B cell (primary cell): ENCODE data around the gene DPAGT1. TPM values are rescaled to one million over a fixed set of nuclear protein-coding genes. Genes with fewer than 3 reads are reported as not detected.
A peak's percentile ranks its signal among the peaks of the same experiment; 100 is the strongest.

ENCODE experiments used
- ATAC-seq: fragments of 200-7000 bp; cut with Tn5 transposase; one replicate; pipeline ENCODE4 v1.10.0; 2021; ENCODE audit warnings: low read depth, mild to moderate bottlenecking, moderate number of reproducible peaks, moderate library complexity
- CTCF ChIA-PET: fragments of 350-600 bp; sonication (Branson Sonifier 250); formaldehyde crosslinking; loops from one replicate; lab custom pipeline; 2021; ENCODE audit warnings: antibody characterized with exemption, inconsistent platforms; lab: Charles Lee
- POLR2A ChIA-PET: fragments of 350-600 bp; sonication (Branson Sonifier 250); formaldehyde crosslinking; loops from one replicate; lab custom pipeline; 2021; ENCODE audit warnings: antibody characterized with exemption; lab: Charles Lee
- DNase-seq: peaks from one replicate; pipeline ENCODE4 v3.0.0; 2013
- H2AFZ ChIP-seq: 2 replicates; pipeline ENCODE4 v1.6.1; 2012; ENCODE audit warnings: mild to moderate bottlenecking, low read depth, low read length; ENCODE audit not compliant: insufficient read depth, poor library complexity, severe bottlenecking
- H3K27ac ChIP-seq, 2 donors: 1 replicate in 1 of 2; 2 replicates in 1 of 2; pipeline ENCODE4 v1.5.1; 2012 to 2013; ENCODE audit warnings: low read length in 2 of 2, mild to moderate bottlenecking in 2 of 2, moderate library complexity in 1 of 2
- H3K27me3 ChIP-seq, 4 experiments: fragments of 200-600 bp in 1 of 4; sonication (generic) in 1 of 4; replicated peaks in 1 of 4; 1 replicate in 2 of 4; 2 replicates in 2 of 4; pipeline versions ENCODE4 v1.6.1 to v1.7.0; 2013 to 2016; ENCODE audit warnings: low read length in 3 of 4, mild to moderate bottlenecking in 2 of 4, mixed read lengths in 1 of 4, moderate library complexity in 1 of 4; ENCODE audit not compliant: insufficient read depth in 4 of 4, control insufficient read depth in 3 of 4; ENCODE audit errors: control extremely low read depth in 1 of 4
- H3K36me3 ChIP-seq, 2 experiments: replicated peaks in 1 of 2; 1 replicate in 1 of 2; 2 replicates in 1 of 2; pipeline versions ENCODE4 v1.6.1 to v1.7.1; 2013; ENCODE audit warnings: low read length in 1 of 2; ENCODE audit not compliant: insufficient read depth in 2 of 2, control insufficient read depth in 1 of 2; ENCODE audit errors: control extremely low read depth in 1 of 2, extremely low read depth in 1 of 2
- H3K4me1 ChIP-seq, 2 donors: fragments of 200-600 bp in 1 of 2; sonication (generic) in 1 of 2; 1 replicate in 1 of 2; 2 replicates in 1 of 2; pipeline versions ENCODE4 v1.5.1 to v1.6.1; 2013 to 2017; ENCODE audit warnings: low read length in 2 of 2; ENCODE audit not compliant: control insufficient read depth in 2 of 2, insufficient read depth in 2 of 2
- H3K4me2 ChIP-seq: replicated peaks from 2 replicates; pipeline ENCODE3; 2012; ENCODE audit warnings: mild to moderate bottlenecking, low read depth, low read length; ENCODE audit not compliant: poor library complexity, severe bottlenecking
- H3K4me3 ChIP-seq, 5 experiments: fragments of 200-600 bp in 1 of 5; sonication (generic) in 1 of 5; 1 replicate in 3 of 5; 2 replicates in 2 of 5; pipeline versions ENCODE4 v1.5.1 to v1.7.0; 2011 to 2016; ENCODE audit warnings: low read length in 4 of 5, mild to moderate bottlenecking in 4 of 5, low read depth in 2 of 5, control low read depth in 1 of 5, moderate library complexity in 1 of 5; ENCODE audit not compliant: insufficient read depth in 1 of 5; ENCODE audit errors: control extremely low read depth in 1 of 5, extremely low read depth in 1 of 5
- H3K79me2 ChIP-seq: fragments of 200-600 bp; sonication (generic); one replicate; pipeline ENCODE4 v1.6.0; 2016; ENCODE audit warnings: low read length; ENCODE audit not compliant: control insufficient read depth, insufficient read depth
- H3K9ac ChIP-seq: fragments of 200-600 bp; sonication (generic); 2 replicates; pipeline ENCODE4 v1.6.1; 2017; ENCODE audit warnings: mild to moderate bottlenecking, low read length, moderate library complexity
- H3K9me3 ChIP-seq, 3 donors: one replicate each; pipeline versions ENCODE4 v1.6.1 to v1.7.1; 2013; ENCODE audit warnings: low read length in 2 of 3; ENCODE audit not compliant: control insufficient read depth in 2 of 3, insufficient read depth in 1 of 3; ENCODE audit errors: control extremely low read depth in 1 of 3
- H4K20me1 ChIP-seq: 2 replicates; pipeline ENCODE4 v1.6.0; 2012; ENCODE audit warnings: mild to moderate bottlenecking, low read length; ENCODE audit not compliant: insufficient read depth, control insufficient read depth, poor library complexity, severe bottlenecking
- H3K27ac Mint-ChIP-seq: one replicate; pipeline ENCODE4 v1.8.0; 2021; ENCODE audit warnings: mixed read lengths
- H3K27me3 Mint-ChIP-seq: one replicate; pipeline ENCODE4 v1.8.0; 2021; ENCODE audit warnings: mixed read lengths
- H3K4me1 Mint-ChIP-seq: one replicate; pipeline ENCODE4 v1.8.0; 2021; ENCODE audit warnings: mixed read lengths
- H3K4me3 Mint-ChIP-seq: one replicate; pipeline ENCODE4 v1.8.0; 2021; ENCODE audit warnings: mixed read lengths
- H3K9me3 Mint-ChIP-seq: one replicate; pipeline ENCODE4 v1.8.0; 2022; ENCODE audit warnings: mixed read lengths; ENCODE audit not compliant: insufficient read depth
- CTCF ChIP-seq: fragments of 200-600 bp; IDR thresholded peaks from one replicate; pipeline ENCODE4 v1.8.0; 2022; ENCODE audit warnings: antibody characterized with exemption, mild to moderate bottlenecking
- EZH2 ChIP-seq: IDR thresholded peaks from 2 replicates; pipeline ENCODE4 v1.6.1; 2012; ENCODE audit warnings: borderline replicate concordance, low read depth, mild to moderate bottlenecking, moderate library complexity, low read length; ENCODE audit not compliant: insufficient read depth, poor library complexity, severe bottlenecking
- WGBS: methylation state at CpG from one replicate; pipeline ENCODE4 v1.1.5; 2013; ENCODE audit warnings: missing lambda C conversion rate; ENCODE audit not compliant: insufficient coverage; 5-methylcytosine and 5-hydroxymethylcytosine counted together
- intact Hi-C: fragments of 100-400 bp; cut with micrococcal nuclease; formaldehyde crosslinking; loops from one replicate; pipeline ENCODE4 v1.10.0; 2022
- polyA plus RNA-seq: library from polyadenylated mRNA; depleted of rRNA; stranded (reverse); fragments of >200 nt; gene quantifications from 2 replicates; pipeline ENCODE4 v1.2.3, GENCODE V29; 2012
- total RNA-seq, 2 donors: library from RNA; stranded (reverse); fragments of 120-200 nt in 1 of 2; gene quantifications; 1 replicate in 1 of 2; 2 replicates in 1 of 2; pipeline versions ENCODE4 v1.2.3 to v1.2.4, GENCODE V29; 2013 to 2022

DPAGT1 gene
- total and polyA plus RNA-seq, 2 donors (not counting 1 experiment from before 2014, with no cell fraction given) = 38.3 to 64.3 TPM

GRCh38 chr11:119087747-119088241, 13.9 kb downstream of the DPAGT1 start:
- H3K4me2 ChIP-seq = no peak overlapping the region
- DNase-seq = no peak
- Mint-ChIP-seq H3K27me3 (no peaks in the 10 kb centered on the region), H3K27ac (no peak overlapping the region), H3K4me1 (peaks cover 27% of the 10 kb centered on the region), H3K4me3 (no peak overlapping the region), H3K9me3 (no peaks in the 10 kb centered on the region)
- peaks cover 35% of the 10 kb centered on the region for H3K79me2 ChIP-seq
- peaks cover 0 to 3% of the 10 kb centered on the region in 2 experiments for H3K36me3 ChIP-seq
- no peaks in the 10 kb centered on the region for H3K27me3 ChIP-seq
- no peak for TF ChIP-seq CTCF
- TF ChIP-seq EZH2 = no peak
- no peaks in the 10 kb centered on the region for H4K20me1 ChIP-seq
- no peak overlapping the region for H3K9ac ChIP-seq
- ATAC-seq = no peak
- CTCF ChIA-PET = no interaction called here
- POLR2A ChIA-PET = interaction anchor here (0.9 to 1.1 kb wide), 2 partner anchors 20 to 34 kb away, joined by 8 to 9 read pairs; partner anchors contain the start of genes HINFP and VPS11
- no peak overlapping the region for H3K4me3 ChIP-seq
- 73% methylated on average over 2 of the region's 2 CpGs for WGBS
- intact Hi-C loops = no loop called here
- no peak overlapping the region for H2AFZ ChIP-seq
- H3K4me1 ChIP-seq = peaks cover 12 to 27% of the 10 kb centered on the region in 2 donors
- no peak overlapping the region for H3K27ac ChIP-seq
- no peaks in the 10 kb centered on the region for H3K9me3 ChIP-seq

- ATAC-seq = no peak
- no peak for DNase-seq
- H3K9ac ChIP-seq = no peak overlapping the region
- peaks cover 28% of the 10 kb centered on the region for H3K79me2 ChIP-seq
- CTCF ChIA-PET = interaction anchor here (0.6 to 1.0 kb wide), 2 partner anchors 20 to 226 kb away, joined by 3 read pairs; partner anchors contain the start of gene VPS11
- no peaks in the 10 kb centered on the region for H3K9me3 ChIP-seq
- peaks cover 12 to 21% of the 10 kb centered on the region in 2 donors for H3K4me1 ChIP-seq
- H4K20me1 ChIP-seq = no peaks in the 10 kb centered on the region
- 84% methylated on average over 6 of the region's 6 CpGs for WGBS
- TF ChIP-seq CTCF (no peak), EZH2 (no peak)
- no peak overlapping the region for H3K27ac ChIP-seq
- Mint-ChIP-seq H3K4me3 (peak overlapping the region; percentile 37), H3K9me3 (no peaks in the 10 kb centered on the region), H3K27me3 (no peaks in the 10 kb centered on the region), H3K4me1 (peaks cover 27% of the 10 kb centered on the region), H3K27ac (peak overlapping the region; percentile 50)
- peaks cover 0 to 9% of the 10 kb centered on the region in 2 experiments for H3K36me3 ChIP-seq
- no peak overlapping the region for H2AFZ ChIP-seq
- POLR2A ChIA-PET = interaction anchor here (0.6 to 1.1 kb wide), 3 partner anchors 8 to 202 kb away, joined by 3 to 9 read pairs (median 4); partner anchors contain the start of gene HINFP
- H3K4me3 ChIP-seq = no peak overlapping the region
- intact Hi-C loops = no loop called here
- H3K27me3 ChIP-seq = no peaks in the 10 kb centered on the region
- no peak overlapping the region for H3K4me2 ChIP-seq
These were observed 14.5 kb downstream of the DPAGT1 start for GRCh38 chr11:119087123-119087522.
